Liver (tissue), 9 donors: ENCODE results near the gene ZNF775. TPM values are rescaled to one million over a fixed set of nuclear protein-coding genes. Genes with fewer than 3 reads are reported as not detected.

ENCODE experiments used
- DNase-seq: peaks from one replicate; pipeline ENCODE4 v3.0.0-alpha.2; 2017; ENCODE audit warnings: low spot score
- H3K27ac ChIP-seq, 2 donors: one replicate each; pipeline ENCODE4 v1.7.0; 2013; ENCODE audit warnings: inconsistent platforms in 2 of 2, low read length in 2 of 2, control low read depth in 1 of 2, low read depth in 1 of 2, mild to moderate bottlenecking in 1 of 2
- H3K27me3 ChIP-seq, 4 donors: one replicate each; pipeline versions ENCODE4 v1.6.1 to v1.7.0; 2013; ENCODE audit warnings: low read length in 3 of 4, inconsistent platforms in 1 of 4, mild to moderate bottlenecking in 1 of 4, moderate library complexity in 1 of 4; ENCODE audit not compliant: control insufficient read depth in 4 of 4, insufficient read depth in 4 of 4
- H3K36me3 ChIP-seq, 4 donors: one replicate each; pipeline versions ENCODE4 v1.6.1 to v1.7.0; 2013; ENCODE audit warnings: low read length in 3 of 4, mild to moderate bottlenecking in 3 of 4, low read depth in 1 of 4, moderate library complexity in 1 of 4; ENCODE audit not compliant: control insufficient read depth in 4 of 4, insufficient read depth in 3 of 4
- H3K4me1 ChIP-seq, 4 donors: one replicate each; pipeline versions ENCODE4 v1.6.1 to v1.7.0; 2013; ENCODE audit warnings: low read length in 3 of 4, mild to moderate bottlenecking in 3 of 4, moderate library complexity in 1 of 4; ENCODE audit not compliant: control insufficient read depth in 4 of 4, insufficient read depth in 4 of 4
- H3K4me3 ChIP-seq, 3 donors: one replicate each; pipeline versions ENCODE4 v1.6.1 to v1.7.0; 2013; ENCODE audit warnings: low read length in 3 of 3, control low read depth in 1 of 3, low read depth in 1 of 3, mild to moderate bottlenecking in 1 of 3
- H3K9ac ChIP-seq, 2 donors: one replicate each; pipeline ENCODE4 v1.7.0; 2013; ENCODE audit warnings: low read length in 2 of 2, mild to moderate bottlenecking in 2 of 2, moderate library complexity in 2 of 2, control low read depth in 1 of 2, low read depth in 1 of 2
- H3K9me3 ChIP-seq, 4 donors: one replicate each; pipeline versions ENCODE4 v1.6.1 to v1.7.0; 2013; ENCODE audit warnings: low read length in 3 of 4; ENCODE audit not compliant: control insufficient read depth in 4 of 4
- ATF3 ChIP-seq: IDR thresholded peaks from 2 replicates; pipeline ENCODE4 v1.6.1; 2016; ENCODE audit warnings: antibody characterized with exemption
- CTCF ChIP-seq: fragments of 150-350 bp; IDR thresholded peaks from 2 replicates; pipeline ENCODE4 v1.5.1; 2017; ENCODE audit warnings: improper control_type of control experiment, low read depth, low read length; ENCODE audit not compliant: missing input control
- EGR1 ChIP-seq, 2 donors: IDR thresholded peaks; 2 replicates each; pipeline ENCODE4 v1.6.1; 2016 to 2018; ENCODE audit warnings: antibody characterized with exemption in 2 of 2, low read depth in 2 of 2
- FOXA1 ChIP-seq: IDR thresholded peaks from 2 replicates; pipeline ENCODE4 v1.6.1; 2016; ENCODE audit warnings: antibody characterized with exemption
- FOXA2 ChIP-seq: IDR thresholded peaks from 2 replicates; pipeline ENCODE4 v1.6.1; 2016; ENCODE audit warnings: antibody characterized with exemption
- GABPA ChIP-seq, 2 donors: IDR thresholded peaks in 1 of 2; conservative IDR thresholded peaks in 1 of 2; 2 replicates each; pipeline ENCODE4 v1.6.1; 2016; ENCODE audit warnings: antibody characterized with exemption in 2 of 2, mild to moderate bottlenecking in 1 of 2, moderate library complexity in 1 of 2
- HNF4A ChIP-seq, 2 donors: conservative IDR thresholded peaks; 2 replicates each; pipeline ENCODE4 v1.6.1; 2016; ENCODE audit warnings: antibody characterized with exemption in 2 of 2, mild to moderate bottlenecking in 2 of 2
- HNF4G ChIP-seq: IDR thresholded peaks from 2 replicates; pipeline ENCODE4 v1.6.1; 2016; ENCODE audit warnings: antibody characterized with exemption
- JUND ChIP-seq, 2 donors: IDR thresholded peaks; 2 replicates each; pipeline ENCODE4 v1.6.1; 2016; ENCODE audit warnings: antibody characterized with exemption in 2 of 2
- MAX ChIP-seq: IDR thresholded peaks from 2 replicates; pipeline ENCODE4 v1.6.1; 2016; ENCODE audit warnings: antibody characterized with exemption
- RAD21 ChIP-seq, 2 donors: IDR thresholded peaks; 2 replicates each; pipeline ENCODE4 v1.6.1; 2016; ENCODE audit warnings: antibody characterized with exemption in 2 of 2, mild to moderate bottlenecking in 2 of 2
- REST ChIP-seq: IDR thresholded peaks from 2 replicates; pipeline ENCODE4 v1.6.1; 2016; ENCODE audit warnings: antibody characterized with exemption, mild to moderate bottlenecking
- RXRA ChIP-seq, 2 donors: IDR thresholded peaks; 2 replicates each; pipeline ENCODE4 v1.6.1; 2017 to 2018; ENCODE audit warnings: antibody characterized with exemption in 2 of 2, mild to moderate bottlenecking in 1 of 2
- SP1 ChIP-seq: IDR thresholded peaks from 2 replicates; pipeline ENCODE4 v1.6.1; 2018; ENCODE audit warnings: antibody characterized with exemption, mild to moderate bottlenecking
- YY1 ChIP-seq: IDR thresholded peaks from 2 replicates; pipeline ENCODE4 v1.6.1; 2016; ENCODE audit warnings: antibody characterized with exemption, mild to moderate bottlenecking
- ZBTB33 ChIP-seq: IDR thresholded peaks from 2 replicates; pipeline ENCODE4 v1.6.1; 2016; ENCODE audit warnings: antibody characterized with exemption
- WGBS: extraction: QIAGEN DNeasy Blood & Tissue Kit; methylation state at CpG from one replicate; pipeline ENCODE4 v1.1.7; 2013; 5-methylcytosine and 5-hydroxymethylcytosine counted together
- polyA plus RNA-seq, 2 donors: library from polyadenylated mRNA; stranded (reverse) in 1 of 2; unstranded in 1 of 2; fragments of 200-250 nt in 1 of 2; fragments of >200 nt in 1 of 2; fragmentation: Nextera tagmentation in 1 of 2; extraction: Ambion mirVana in 1 of 2; gene quantifications; one replicate each; pipeline versions ENCODE4 v1.2.1 to v1.2.3, GENCODE V29; 2013 to 2015
- total RNA-seq, 2 donors: library from RNA; depleted of rRNA; stranded (reverse); fragments of >200 nt; gene quantifications; one replicate each; pipeline ENCODE4 v1.2.3, GENCODE V29; 2014
- donor health status: healthy.
- donor health status: healthy.
- donor health status: healthy.
- donor health status: healthy.
- donor health status: healthy.

Gene ZNF775
- total and polyA plus RNA-seq, 4 donors = 0.08 to 3.1 (median 0.52) TPM

GRCh38 chr7:150396426-150396825, 17.3 kb downstream of the ZNF775 start:
- Histone ChIP-seq H3K27ac (no peak overlapping the region), H3K9me3 (no peaks in the 10 kb centered on the region), H3K27me3 (no peaks in the 10 kb centered on the region), H3K36me3 (peaks cover 0 to 4% (median 0%) of the 10 kb centered on the region in 4 donors), H3K4me1 (no peaks in the 10 kb centered on the region), H3K4me3 (no peak overlapping the region), H3K9ac (no peak overlapping the region)
- 98% methylated on average over 20 of the region's 20 CpGs for WGBS
- TF ChIP-seq GABPA (IDR thresholded peaks at IDR 0.05 in 1 of 2, conservative IDR thresholded peaks at IDR 0.05 in 1 of 2) (no peak), ATF3 (no peak), CTCF (no peak), RXRA (IDR thresholded peaks at IDR 0.05) (no peak), HNF4A (conservative IDR thresholded peaks at IDR 0.05) (no peak), ZBTB33 (no peak), FOXA2 (no peak)
- DNase-seq = no peak

GRCh38 chr7:150396851-150397260, 17.7 kb downstream of the ZNF775 start:
- DNase-seq = no peak
- Histone ChIP-seq H3K4me1 (no peaks in the 10 kb centered on the region), H3K27ac (no peak overlapping the region), H3K27me3 (no peaks in the 10 kb centered on the region), H3K36me3 (peaks cover 0 to 4% (median 0%) of the 10 kb centered on the region in 4 donors), H3K9ac (no peak overlapping the region), H3K9me3 (no peaks in the 10 kb centered on the region), H3K4me3 (no peak overlapping the region)
- 98% methylated on average over 48 of the region's 48 CpGs for WGBS
- TF ChIP-seq FOXA1 (no peak), JUND (IDR thresholded peaks at IDR 0.05) (no peak)

GRCh38 chr7:150397346-150398107, 18.4 kb downstream of the ZNF775 start:
- peaks cover 0 to 4% (median 0%) of the 10 kb centered on the region in 4 donors for H3K36me3 ChIP-seq
- no peaks in the 10 kb centered on the region for H3K4me1 ChIP-seq
- no peak for DNase-seq
- WGBS = 96% methylated on average over 91 of the region's 91 CpGs
- no peak overlapping the region for H3K9ac ChIP-seq
- H3K9me3 ChIP-seq = no peaks in the 10 kb centered on the region
- H3K27me3 ChIP-seq = no peaks in the 10 kb centered on the region
- no peak overlapping the region for H3K4me3 ChIP-seq
- H3K27ac ChIP-seq = no peak overlapping the region
- no peak for TF ChIP-seq SP1
- no peak for TF ChIP-seq JUND (IDR thresholded peaks at IDR 0.05)
- no peak for TF ChIP-seq EGR1 (IDR thresholded peaks at IDR 0.05; ENCODE audit: low read depth in 2 of 2)
- no peak for TF ChIP-seq HNF4G
- no peak for TF ChIP-seq CTCF
- TF ChIP-seq FOXA1 = no peak
- no peak for TF ChIP-seq RAD21 (IDR thresholded peaks at IDR 0.05)
- TF ChIP-seq GABPA (IDR thresholded peaks at IDR 0.05 in 1 of 2, conservative IDR thresholded peaks at IDR 0.05 in 1 of 2) = no peak
- TF ChIP-seq YY1 = no peak
- no peak for TF ChIP-seq HNF4A (conservative IDR thresholded peaks at IDR 0.05)
- no peak for TF ChIP-seq RXRA (IDR thresholded peaks at IDR 0.05)
- no peak for TF ChIP-seq REST
- TF ChIP-seq MAX = no peak
